GM12873 (cell line): ENCODE measurements around the gene LRP3.

Experiments used
- TF ChIP-seq, protein P1 (sequence below): IDR thresholded peaks from 2 replicates; pipeline ENCODE4 v1.5.1; 2012; ENCODE audit warnings: low read depth, mild to moderate bottlenecking, moderate library complexity, low read length, control low read depth; ENCODE audit not compliant: insufficient read depth; ENCODE audit errors: missing control alignments

LRP3 gene

DNA sequence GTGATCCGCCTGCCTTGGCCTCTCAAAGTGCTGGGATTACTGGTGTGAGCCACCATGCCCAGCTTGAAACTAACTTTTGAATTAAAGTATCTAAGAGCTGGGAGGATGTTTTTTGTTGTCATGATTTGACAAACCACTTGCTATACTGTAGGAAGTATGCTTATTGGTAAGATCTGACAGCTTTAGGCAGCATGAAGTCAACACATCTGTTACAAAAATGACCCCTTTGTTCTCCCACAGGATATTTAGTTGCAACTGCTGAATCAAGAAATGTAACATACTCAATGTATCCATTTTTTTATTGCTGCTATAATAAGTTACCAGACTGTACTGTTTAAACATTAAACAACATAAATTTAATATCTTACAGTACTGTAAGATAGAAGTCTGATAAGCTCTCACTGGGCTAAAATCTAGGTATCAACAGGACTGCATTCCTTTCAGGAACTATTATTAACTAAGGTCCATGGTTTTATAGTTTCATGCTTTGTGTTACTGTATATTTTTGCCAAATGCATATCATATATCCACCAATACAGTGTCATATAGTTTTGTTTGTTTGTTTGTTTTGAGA lies 22.8 kb upstream of the LRP3 start:
- TF ChIP-seq, protein P1, sequence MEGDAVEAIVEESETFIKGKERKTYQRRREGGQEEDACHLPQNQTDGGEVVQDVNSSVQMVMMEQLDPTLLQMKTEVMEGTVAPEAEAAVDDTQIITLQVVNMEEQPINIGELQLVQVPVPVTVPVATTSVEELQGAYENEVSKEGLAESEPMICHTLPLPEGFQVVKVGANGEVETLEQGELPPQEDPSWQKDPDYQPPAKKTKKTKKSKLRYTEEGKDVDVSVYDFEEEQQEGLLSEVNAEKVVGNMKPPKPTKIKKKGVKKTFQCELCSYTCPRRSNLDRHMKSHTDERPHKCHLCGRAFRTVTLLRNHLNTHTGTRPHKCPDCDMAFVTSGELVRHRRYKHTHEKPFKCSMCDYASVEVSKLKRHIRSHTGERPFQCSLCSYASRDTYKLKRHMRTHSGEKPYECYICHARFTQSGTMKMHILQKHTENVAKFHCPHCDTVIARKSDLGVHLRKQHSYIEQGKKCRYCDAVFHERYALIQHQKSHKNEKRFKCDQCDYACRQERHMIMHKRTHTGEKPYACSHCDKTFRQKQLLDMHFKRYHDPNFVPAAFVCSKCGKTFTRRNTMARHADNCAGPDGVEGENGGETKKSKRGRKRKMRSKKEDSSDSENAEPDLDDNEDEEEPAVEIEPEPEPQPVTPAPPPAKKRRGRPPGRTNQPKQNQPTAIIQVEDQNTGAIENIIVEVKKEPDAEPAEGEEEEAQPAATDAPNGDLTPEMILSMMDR = no peak

DNA sequence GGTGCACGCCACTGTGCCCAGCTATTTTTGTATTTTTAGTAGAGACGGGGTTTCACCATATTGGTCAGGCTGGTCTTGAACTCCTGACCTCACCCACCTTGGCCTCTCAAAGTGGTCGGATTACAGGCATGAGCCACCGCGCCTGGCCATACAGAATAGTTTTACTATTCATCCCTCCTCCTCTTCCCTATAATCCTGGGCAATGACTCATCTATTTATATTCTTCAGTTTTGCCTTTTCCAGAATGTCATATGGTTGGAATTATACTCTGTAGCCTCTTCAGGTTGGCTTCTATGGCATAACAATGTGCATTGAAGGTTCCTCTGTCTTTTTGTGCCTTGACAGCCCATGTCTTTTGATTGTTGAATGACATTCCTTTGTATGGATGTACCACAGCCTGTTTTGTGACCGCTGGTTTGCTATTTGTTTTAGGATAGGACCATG lies 22.2 kb upstream of the LRP3 start:
- TF ChIP-seq, protein P1 = no peak

DNA sequence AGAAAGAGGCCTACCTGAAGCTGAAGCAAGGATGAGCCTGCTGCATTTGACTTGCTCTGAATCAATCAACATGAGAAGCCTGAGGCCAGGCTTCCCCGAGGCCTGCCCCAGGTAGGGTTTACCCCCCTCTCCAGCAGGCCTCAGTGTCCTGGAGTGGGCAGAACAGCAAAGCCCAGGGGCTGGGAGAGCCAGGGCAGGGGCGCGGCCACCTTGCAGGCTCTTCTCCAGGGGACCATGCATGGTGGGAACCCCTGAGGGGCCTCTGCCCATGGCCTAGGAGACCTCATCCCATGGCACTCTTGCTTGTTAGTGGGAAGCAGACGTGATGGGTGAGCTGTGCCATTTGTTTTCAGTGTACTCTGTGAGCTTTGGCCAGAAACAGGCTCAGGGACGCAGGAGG lies 19.9 kb upstream of the LRP3 start:
- TF ChIP-seq, protein P1 = no peak

DNA sequence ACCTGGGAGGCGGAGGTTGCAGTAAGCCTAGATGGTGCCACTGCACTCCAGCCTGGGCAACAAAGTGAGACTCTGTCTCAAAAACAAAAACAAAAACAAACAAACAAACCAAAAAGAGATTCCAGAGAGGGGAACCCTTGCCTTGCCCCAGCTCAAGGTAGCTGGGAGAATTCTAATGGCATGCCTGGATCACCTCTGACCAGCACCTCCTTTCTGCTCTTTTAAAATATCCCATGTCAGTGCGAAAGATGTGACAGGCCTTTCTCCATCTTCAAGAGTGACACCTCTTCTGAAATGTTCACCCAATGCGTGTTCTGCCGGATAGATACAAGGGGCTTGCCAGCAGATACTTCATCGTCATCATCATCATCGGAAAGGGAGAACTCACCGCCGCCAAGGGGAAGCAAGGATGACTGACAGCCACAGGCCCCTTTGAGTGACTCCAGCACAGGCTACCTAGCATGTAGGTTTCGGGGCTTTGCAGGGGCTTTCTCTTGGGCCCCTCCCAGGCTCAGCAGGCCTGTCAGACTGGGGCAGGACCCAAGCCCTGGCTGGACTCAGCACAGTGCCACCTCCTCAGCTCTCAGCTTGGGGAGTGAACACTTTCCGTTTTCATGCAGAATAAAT lies 18.9 kb upstream of the LRP3 start:
- TF ChIP-seq, protein P1 = no peak

DNA sequence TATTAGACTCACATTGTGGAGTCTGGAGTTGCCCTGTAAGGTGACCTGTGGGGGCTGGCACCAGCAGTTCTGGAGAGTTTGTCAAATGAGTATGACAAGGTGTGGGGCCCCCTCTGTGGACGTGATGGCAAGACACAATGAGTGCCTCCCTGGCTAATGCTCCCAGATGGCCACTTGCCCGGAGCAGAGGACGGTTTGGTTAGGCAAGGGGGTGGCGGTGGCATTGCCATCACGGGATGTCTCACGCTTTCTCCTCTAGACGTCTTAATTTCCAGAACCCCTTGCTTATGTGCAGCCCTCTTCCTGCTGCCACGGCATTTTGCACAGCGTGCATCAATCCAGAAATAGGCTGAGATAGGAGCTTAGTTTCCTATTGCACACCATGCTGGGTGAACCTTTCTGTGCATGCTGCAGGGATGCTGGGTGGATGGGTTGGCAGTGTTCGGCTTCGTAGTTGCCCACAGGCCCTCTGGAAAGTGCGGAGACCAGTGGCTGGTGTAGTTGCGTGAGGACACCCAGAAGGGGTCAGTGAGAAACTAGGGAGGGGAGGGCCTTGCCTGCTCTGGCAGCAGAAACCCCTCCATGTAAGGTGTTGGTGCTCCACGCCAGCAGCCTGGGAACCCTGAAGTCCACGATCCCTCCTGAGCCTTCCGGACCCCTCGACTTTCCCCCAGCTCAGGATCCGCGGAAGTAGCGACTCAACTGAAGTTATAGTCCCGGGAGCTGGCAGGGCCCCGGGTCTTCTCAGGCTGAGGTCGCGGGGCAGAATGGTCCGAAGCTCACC lies 18.1 kb upstream of the LRP3 start:
- TF ChIP-seq, protein P1 = no peak

DNA sequence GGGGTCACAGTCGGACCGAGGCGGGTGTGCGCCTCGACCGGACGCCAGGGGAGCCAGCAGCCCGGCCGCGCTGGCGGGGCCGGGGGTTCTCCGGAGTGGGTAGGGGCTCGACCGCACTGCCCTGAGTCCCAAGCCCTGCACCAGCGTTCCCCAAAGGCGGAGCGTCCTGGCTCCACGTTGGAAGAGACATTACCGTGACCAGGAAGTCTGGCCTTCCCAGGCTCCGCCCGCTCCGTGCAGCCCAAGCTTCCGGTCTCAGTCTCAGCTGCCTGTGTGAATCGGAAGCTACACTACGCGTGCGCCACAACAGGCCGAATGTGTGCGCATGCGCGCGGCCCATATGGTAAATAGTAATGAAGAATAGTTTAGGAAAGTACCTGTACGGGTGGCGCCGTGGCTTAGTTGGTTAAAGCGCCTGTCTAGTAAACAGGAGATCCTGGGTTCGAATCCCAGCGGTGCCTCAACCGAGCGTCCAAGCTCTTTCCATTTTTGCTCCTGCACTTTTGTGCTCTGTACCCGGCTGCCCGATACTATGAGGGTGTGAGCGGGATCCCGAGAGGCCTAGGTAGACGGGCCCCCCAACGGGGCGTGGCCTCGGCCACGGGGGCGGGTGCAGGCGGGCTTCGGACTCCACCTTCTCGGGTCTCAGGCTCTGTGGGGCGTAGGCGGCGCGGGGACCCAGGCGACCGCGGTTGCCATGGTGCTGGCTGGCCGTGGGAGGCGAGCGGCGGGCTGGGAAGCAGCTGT lies 17.3 kb upstream of the LRP3 start:
- TF ChIP-seq, protein P1 = peak; percentile 36

DNA sequence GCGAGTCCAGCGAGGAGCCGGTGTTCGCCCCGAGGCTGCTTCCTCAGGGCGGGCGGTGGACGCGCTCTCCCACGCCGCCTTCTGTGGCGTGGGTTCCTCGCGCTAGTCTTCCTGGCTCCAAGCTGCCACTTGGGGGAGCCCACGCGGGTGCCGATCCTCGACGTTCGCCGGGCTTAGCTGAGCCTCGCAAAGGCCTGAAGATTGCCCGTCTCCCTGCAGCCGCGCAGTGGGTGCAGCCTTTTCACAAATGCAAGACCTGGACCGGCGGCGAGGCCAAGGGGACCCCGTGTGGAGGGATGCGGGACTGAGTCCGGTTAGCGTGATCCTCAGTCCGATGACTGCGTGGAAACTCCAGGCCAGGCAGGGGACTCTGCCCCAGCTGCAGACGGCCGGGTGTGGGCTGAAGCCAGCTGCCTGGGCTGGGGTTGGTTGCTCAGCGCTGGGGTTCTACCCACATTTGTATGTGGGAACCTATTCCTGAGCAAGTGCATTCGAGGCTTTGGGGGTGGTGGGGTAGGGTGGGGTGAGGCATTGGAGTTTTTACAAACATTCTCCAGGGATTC lies 16.6 kb upstream of the LRP3 start:
- TF ChIP-seq, protein P1 = peak; percentile 41
